GM12891 (cell line): ENCODE results near the gene ZNF365.
"Not testable (repeated sequence)": the region's sequence is repeated elsewhere in the genome, so short reads cannot be mapped to it uniquely, and the experiment has no call there.

ENCODE experiments used
- POLR2AphosphoS5 ChIP-seq: IDR thresholded peaks from 2 replicates; pipeline ENCODE4 v1.6.1; 2011; ENCODE audit warnings: low read depth, low read length, control low read depth
- TAF1 ChIP-seq: IDR thresholded peaks from 2 replicates; pipeline ENCODE4 v1.6.1; 2011; ENCODE audit warnings: low read depth, low read length, control low read depth

- TF ChIP-seq POLR2AphosphoS5, TAF1: not testable (repeated sequence)
Measured at GRCh38 chr10:62410528-62410927, 36.4 kb downstream of the ZNF365 start.
